Liver (tissue), 9 donors: ENCODE measurements around the gene PLD6. TPM values are rescaled to one million over a fixed set of nuclear protein-coding genes. Genes with fewer than 3 reads are reported as not detected.

Experiments
- DNase-seq: peaks from one replicate; pipeline ENCODE4 v3.0.0-alpha.2; 2017; ENCODE audit warnings: low spot score
- H3K27ac ChIP-seq, 2 donors: one replicate each; pipeline ENCODE4 v1.7.0; 2013; ENCODE audit warnings: inconsistent platforms in 2 of 2, low read length in 2 of 2, control low read depth in 1 of 2, low read depth in 1 of 2, mild to moderate bottlenecking in 1 of 2
- H3K27me3 ChIP-seq, 4 donors: one replicate each; pipeline versions ENCODE4 v1.6.1 to v1.7.0; 2013; ENCODE audit warnings: low read length in 3 of 4, inconsistent platforms in 1 of 4, mild to moderate bottlenecking in 1 of 4, moderate library complexity in 1 of 4; ENCODE audit not compliant: control insufficient read depth in 4 of 4, insufficient read depth in 4 of 4
- H3K36me3 ChIP-seq, 4 donors: one replicate each; pipeline versions ENCODE4 v1.6.1 to v1.7.0; 2013; ENCODE audit warnings: low read length in 3 of 4, mild to moderate bottlenecking in 3 of 4, low read depth in 1 of 4, moderate library complexity in 1 of 4; ENCODE audit not compliant: control insufficient read depth in 4 of 4, insufficient read depth in 3 of 4
- H3K4me1 ChIP-seq, 4 donors: one replicate each; pipeline versions ENCODE4 v1.6.1 to v1.7.0; 2013; ENCODE audit warnings: low read length in 3 of 4, mild to moderate bottlenecking in 3 of 4, moderate library complexity in 1 of 4; ENCODE audit not compliant: control insufficient read depth in 4 of 4, insufficient read depth in 4 of 4
- H3K4me3 ChIP-seq, 3 donors: one replicate each; pipeline versions ENCODE4 v1.6.1 to v1.7.0; 2013; ENCODE audit warnings: low read length in 3 of 3, control low read depth in 1 of 3, low read depth in 1 of 3, mild to moderate bottlenecking in 1 of 3
- H3K9ac ChIP-seq, 2 donors: one replicate each; pipeline ENCODE4 v1.7.0; 2013; ENCODE audit warnings: low read length in 2 of 2, mild to moderate bottlenecking in 2 of 2, moderate library complexity in 2 of 2, control low read depth in 1 of 2, low read depth in 1 of 2
- H3K9me3 ChIP-seq, 4 donors: one replicate each; pipeline versions ENCODE4 v1.6.1 to v1.7.0; 2013; ENCODE audit warnings: low read length in 3 of 4; ENCODE audit not compliant: control insufficient read depth in 4 of 4
- EGR1 ChIP-seq, 2 donors: IDR thresholded peaks; 2 replicates each; pipeline ENCODE4 v1.6.1; 2016 to 2018; ENCODE audit warnings: antibody characterized with exemption in 2 of 2, low read depth in 2 of 2
- FOXA1 ChIP-seq: IDR thresholded peaks from 2 replicates; pipeline ENCODE4 v1.6.1; 2016; ENCODE audit warnings: antibody characterized with exemption
- FOXA2 ChIP-seq: IDR thresholded peaks from 2 replicates; pipeline ENCODE4 v1.6.1; 2016; ENCODE audit warnings: antibody characterized with exemption
- HNF4A ChIP-seq, 2 donors: conservative IDR thresholded peaks; 2 replicates each; pipeline ENCODE4 v1.6.1; 2016; ENCODE audit warnings: antibody characterized with exemption in 2 of 2, mild to moderate bottlenecking in 2 of 2
- HNF4G ChIP-seq: IDR thresholded peaks from 2 replicates; pipeline ENCODE4 v1.6.1; 2016; ENCODE audit warnings: antibody characterized with exemption
- JUND ChIP-seq, 2 donors: IDR thresholded peaks; 2 replicates each; pipeline ENCODE4 v1.6.1; 2016; ENCODE audit warnings: antibody characterized with exemption in 2 of 2
- NR2F2 ChIP-seq: IDR thresholded peaks from 2 replicates; pipeline ENCODE4 v1.6.1; 2016; ENCODE audit warnings: antibody characterized with exemption
- RAD21 ChIP-seq, 2 donors: IDR thresholded peaks; 2 replicates each; pipeline ENCODE4 v1.6.1; 2016; ENCODE audit warnings: antibody characterized with exemption in 2 of 2, mild to moderate bottlenecking in 2 of 2
- RXRA ChIP-seq, 2 donors: IDR thresholded peaks; 2 replicates each; pipeline ENCODE4 v1.6.1; 2017 to 2018; ENCODE audit warnings: antibody characterized with exemption in 2 of 2, mild to moderate bottlenecking in 1 of 2
- SP1 ChIP-seq: IDR thresholded peaks from 2 replicates; pipeline ENCODE4 v1.6.1; 2018; ENCODE audit warnings: antibody characterized with exemption, mild to moderate bottlenecking
- YY1 ChIP-seq: IDR thresholded peaks from 2 replicates; pipeline ENCODE4 v1.6.1; 2016; ENCODE audit warnings: antibody characterized with exemption, mild to moderate bottlenecking
- WGBS: extraction: QIAGEN DNeasy Blood & Tissue Kit; methylation state at CpG from one replicate; pipeline ENCODE4 v1.1.7; 2013; 5-methylcytosine and 5-hydroxymethylcytosine counted together
- polyA plus RNA-seq, 2 donors: library from polyadenylated mRNA; stranded (reverse) in 1 of 2; unstranded in 1 of 2; fragments of 200-250 nt in 1 of 2; fragments of >200 nt in 1 of 2; fragmentation: Nextera tagmentation in 1 of 2; extraction: Ambion mirVana in 1 of 2; gene quantifications; one replicate each; pipeline versions ENCODE4 v1.2.1 to v1.2.3, GENCODE V29; 2013 to 2015
- total RNA-seq, 2 donors: library from RNA; depleted of rRNA; stranded (reverse); fragments of >200 nt; gene quantifications; one replicate each; pipeline ENCODE4 v1.2.3, GENCODE V29; 2014
- TF ChIP-seq, protein P1 (sequence below): IDR thresholded peaks from 2 replicates; pipeline ENCODE4 v1.6.1; 2016; ENCODE audit warnings: antibody characterized with exemption
- TF ChIP-seq, protein P2 (sequence below): IDR thresholded peaks from 2 replicates; pipeline ENCODE4 v1.6.1; 2016; ENCODE audit warnings: antibody characterized with exemption, mild to moderate bottlenecking
- TF ChIP-seq, protein P3 (sequence below): IDR thresholded peaks from 2 replicates; pipeline ENCODE4 v1.6.1; 2016; ENCODE audit warnings: antibody characterized with exemption
- TF ChIP-seq, protein P4 (sequence below): fragments of 150-350 bp; IDR thresholded peaks from 2 replicates; pipeline ENCODE4 v1.5.1; 2017; ENCODE audit warnings: improper control_type of control experiment, low read depth, low read length; ENCODE audit not compliant: missing input control
- TF ChIP-seq, protein P5 (sequence below): IDR thresholded peaks from 2 replicates; pipeline ENCODE4 v1.6.1; 2016; ENCODE audit warnings: antibody characterized with exemption
- donor health status: healthy.
- donor health status: healthy.
- donor health status: healthy.
- donor health status: healthy.
- donor health status: healthy.

The PLD6 gene
- total and polyA plus RNA-seq, 4 donors, result 1.2 to 2.3 (median 1.5) TPM

DNA sequence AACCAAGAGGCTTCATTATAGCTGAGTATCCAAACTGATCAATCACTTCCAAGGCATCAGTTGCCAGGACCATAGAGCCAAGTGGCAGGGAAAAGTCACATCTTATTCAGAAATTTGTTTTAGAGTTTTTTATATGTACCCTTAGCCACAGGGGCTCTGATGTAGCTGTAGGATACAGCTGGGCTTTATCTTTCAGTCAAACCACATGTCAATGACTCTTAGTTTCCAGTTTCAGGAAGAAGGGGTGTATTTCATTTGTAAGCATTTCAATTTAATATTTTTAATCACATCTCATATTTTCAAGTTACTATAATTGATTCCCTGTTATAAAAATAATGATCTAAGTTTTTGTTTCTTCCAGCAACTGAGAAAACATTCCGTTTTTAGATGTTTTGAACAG is 33.7 kb upstream of the PLD6 start:
- Histone ChIP-seq H3K36me3 (no peaks in the 10 kb centered on the region), H3K27ac (no peak overlapping the region), H3K9me3 (no peaks in the 10 kb centered on the region), H3K4me1 (peaks cover 0 to 20% (median 15%) of the 10 kb centered on the region in 4 donors), H3K9ac (no peak overlapping the region), H3K27me3 (no peaks in the 10 kb centered on the region), H3K4me3 (no peak overlapping the region)
- TF ChIP-seq EGR1 (IDR thresholded peaks at IDR 0.05; ENCODE audit: low read depth in 2 of 2), result no peak
- no peak for TF ChIP-seq JUND (IDR thresholded peaks at IDR 0.05)
- TF ChIP-seq FOXA1, result no peak
- no peak for TF ChIP-seq YY1
- no peak for TF ChIP-seq RAD21 (IDR thresholded peaks at IDR 0.05)
- TF ChIP-seq, protein P1, sequence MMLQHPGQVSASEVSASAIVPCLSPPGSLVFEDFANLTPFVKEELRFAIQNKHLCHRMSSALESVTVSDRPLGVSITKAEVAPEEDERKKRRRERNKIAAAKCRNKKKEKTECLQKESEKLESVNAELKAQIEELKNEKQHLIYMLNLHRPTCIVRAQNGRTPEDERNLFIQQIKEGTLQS, result no peak
- TF ChIP-seq, protein P2, sequence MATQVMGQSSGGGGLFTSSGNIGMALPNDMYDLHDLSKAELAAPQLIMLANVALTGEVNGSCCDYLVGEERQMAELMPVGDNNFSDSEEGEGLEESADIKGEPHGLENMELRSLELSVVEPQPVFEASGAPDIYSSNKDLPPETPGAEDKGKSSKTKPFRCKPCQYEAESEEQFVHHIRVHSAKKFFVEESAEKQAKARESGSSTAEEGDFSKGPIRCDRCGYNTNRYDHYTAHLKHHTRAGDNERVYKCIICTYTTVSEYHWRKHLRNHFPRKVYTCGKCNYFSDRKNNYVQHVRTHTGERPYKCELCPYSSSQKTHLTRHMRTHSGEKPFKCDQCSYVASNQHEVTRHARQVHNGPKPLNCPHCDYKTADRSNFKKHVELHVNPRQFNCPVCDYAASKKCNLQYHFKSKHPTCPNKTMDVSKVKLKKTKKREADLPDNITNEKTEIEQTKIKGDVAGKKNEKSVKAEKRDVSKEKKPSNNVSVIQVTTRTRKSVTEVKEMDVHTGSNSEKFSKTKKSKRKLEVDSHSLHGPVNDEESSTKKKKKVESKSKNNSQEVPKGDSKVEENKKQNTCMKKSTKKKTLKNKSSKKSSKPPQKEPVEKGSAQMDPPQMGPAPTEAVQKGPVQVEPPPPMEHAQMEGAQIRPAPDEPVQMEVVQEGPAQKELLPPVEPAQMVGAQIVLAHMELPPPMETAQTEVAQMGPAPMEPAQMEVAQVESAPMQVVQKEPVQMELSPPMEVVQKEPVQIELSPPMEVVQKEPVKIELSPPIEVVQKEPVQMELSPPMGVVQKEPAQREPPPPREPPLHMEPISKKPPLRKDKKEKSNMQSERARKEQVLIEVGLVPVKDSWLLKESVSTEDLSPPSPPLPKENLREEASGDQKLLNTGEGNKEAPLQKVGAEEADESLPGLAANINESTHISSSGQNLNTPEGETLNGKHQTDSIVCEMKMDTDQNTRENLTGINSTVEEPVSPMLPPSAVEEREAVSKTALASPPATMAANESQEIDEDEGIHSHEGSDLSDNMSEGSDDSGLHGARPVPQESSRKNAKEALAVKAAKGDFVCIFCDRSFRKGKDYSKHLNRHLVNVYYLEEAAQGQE, result no peak
- no peak for TF ChIP-seq SP1
- no peak for TF ChIP-seq FOXA2
- TF ChIP-seq, protein P3, sequence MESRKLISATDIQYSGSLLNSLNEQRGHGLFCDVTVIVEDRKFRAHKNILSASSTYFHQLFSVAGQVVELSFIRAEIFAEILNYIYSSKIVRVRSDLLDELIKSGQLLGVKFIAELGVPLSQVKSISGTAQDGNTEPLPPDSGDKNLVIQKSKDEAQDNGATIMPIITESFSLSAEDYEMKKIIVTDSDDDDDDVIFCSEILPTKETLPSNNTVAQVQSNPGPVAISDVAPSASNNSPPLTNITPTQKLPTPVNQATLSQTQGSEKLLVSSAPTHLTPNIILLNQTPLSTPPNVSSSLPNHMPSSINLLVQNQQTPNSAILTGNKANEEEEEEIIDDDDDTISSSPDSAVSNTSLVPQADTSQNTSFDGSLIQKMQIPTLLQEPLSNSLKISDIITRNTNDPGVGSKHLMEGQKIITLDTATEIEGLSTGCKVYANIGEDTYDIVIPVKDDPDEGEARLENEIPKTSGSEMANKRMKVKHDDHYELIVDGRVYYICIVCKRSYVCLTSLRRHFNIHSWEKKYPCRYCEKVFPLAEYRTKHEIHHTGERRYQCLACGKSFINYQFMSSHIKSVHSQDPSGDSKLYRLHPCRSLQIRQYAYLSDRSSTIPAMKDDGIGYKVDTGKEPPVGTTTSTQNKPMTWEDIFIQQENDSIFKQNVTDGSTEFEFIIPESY, result no peak
- no peak for TF ChIP-seq NR2F2
- TF ChIP-seq HNF4A (conservative IDR thresholded peaks at IDR 0.05), result no peak
- TF ChIP-seq, protein P4, sequence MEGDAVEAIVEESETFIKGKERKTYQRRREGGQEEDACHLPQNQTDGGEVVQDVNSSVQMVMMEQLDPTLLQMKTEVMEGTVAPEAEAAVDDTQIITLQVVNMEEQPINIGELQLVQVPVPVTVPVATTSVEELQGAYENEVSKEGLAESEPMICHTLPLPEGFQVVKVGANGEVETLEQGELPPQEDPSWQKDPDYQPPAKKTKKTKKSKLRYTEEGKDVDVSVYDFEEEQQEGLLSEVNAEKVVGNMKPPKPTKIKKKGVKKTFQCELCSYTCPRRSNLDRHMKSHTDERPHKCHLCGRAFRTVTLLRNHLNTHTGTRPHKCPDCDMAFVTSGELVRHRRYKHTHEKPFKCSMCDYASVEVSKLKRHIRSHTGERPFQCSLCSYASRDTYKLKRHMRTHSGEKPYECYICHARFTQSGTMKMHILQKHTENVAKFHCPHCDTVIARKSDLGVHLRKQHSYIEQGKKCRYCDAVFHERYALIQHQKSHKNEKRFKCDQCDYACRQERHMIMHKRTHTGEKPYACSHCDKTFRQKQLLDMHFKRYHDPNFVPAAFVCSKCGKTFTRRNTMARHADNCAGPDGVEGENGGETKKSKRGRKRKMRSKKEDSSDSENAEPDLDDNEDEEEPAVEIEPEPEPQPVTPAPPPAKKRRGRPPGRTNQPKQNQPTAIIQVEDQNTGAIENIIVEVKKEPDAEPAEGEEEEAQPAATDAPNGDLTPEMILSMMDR, result no peak
- TF ChIP-seq RXRA (IDR thresholded peaks at IDR 0.05), result no peak
- TF ChIP-seq, protein P5, sequence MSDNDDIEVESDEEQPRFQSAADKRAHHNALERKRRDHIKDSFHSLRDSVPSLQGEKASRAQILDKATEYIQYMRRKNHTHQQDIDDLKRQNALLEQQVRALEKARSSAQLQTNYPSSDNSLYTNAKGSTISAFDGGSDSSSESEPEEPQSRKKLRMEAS, result no peak
- no peak for TF ChIP-seq HNF4G
- no peak for DNase-seq
- 76% methylated on average over 1 of the region's 1 CpG for WGBS
